GM21723 (cell line): ENCODE results near the gene PKD1.

ENCODE experiments used
- ATAC-seq: cut with Tn5 transposase; IDR thresholded peaks from one replicate; pipeline ENCODE4 v1.9.1; 2021; ENCODE audit warnings: mild to moderate bottlenecking, moderate library complexity; ENCODE audit not compliant: unreplicated experiment

Gene PKD1

DNA sequence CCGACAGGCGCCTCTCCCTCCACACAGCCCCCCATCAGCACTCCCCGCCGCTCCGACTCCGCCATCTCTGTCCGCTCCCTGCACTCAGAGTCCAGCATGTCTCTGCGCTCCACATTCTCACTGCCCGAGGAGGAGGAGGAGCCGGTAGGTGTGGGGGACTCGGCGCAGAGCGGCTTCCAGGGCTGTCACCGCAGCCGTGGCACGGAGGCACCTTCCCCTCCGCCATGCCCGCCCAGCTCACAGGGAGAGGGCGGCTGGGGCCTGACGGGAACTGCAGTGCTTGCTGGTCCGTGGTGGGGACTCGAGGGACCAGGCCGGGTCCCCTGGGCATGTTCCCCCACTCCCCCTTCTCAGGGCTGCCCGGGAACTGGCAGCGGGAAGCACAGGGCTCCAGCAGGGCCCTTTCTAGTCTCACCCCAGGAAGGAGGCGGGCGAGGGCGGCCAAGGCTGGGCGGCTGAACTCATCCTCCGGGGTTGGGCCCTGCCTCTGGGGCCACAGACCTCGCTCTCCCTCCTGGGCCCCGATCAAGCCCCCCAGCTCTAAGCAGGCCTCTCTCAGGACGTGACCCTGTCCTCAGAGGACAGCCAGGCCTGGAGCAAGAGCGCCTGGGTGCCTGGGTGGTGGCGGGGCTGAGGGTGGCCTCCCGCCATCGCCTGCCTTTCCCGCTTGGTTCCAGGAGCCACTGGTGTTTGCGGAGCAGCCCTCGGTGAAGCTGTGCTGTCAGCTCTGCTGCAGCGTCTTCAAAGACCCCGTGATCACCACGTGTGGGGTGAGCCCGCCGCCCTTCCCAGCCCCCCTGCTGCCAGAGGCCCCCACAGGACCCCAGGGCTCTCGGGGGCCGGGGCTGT is 35.1 kb upstream of the PKD1 start:
- ATAC-seq: no peak

GRCh38 chr16:2170080-2170479 is 34.4 kb upstream of the PKD1 start:
- no peak for ATAC-seq

GRCh38 chr16:2167068-2167638 is 31.5 kb upstream of the PKD1 start:
- ATAC-seq: no peak

- ATAC-seq: no peak
Measured at GRCh38 chr16:2166263-2167067, 30.8 kb upstream of the PKD1 start.

GRCh38 chr16:2165861-2166260 is 30.2 kb upstream of the PKD1 start:
- ATAC-seq: no peak

DNA sequence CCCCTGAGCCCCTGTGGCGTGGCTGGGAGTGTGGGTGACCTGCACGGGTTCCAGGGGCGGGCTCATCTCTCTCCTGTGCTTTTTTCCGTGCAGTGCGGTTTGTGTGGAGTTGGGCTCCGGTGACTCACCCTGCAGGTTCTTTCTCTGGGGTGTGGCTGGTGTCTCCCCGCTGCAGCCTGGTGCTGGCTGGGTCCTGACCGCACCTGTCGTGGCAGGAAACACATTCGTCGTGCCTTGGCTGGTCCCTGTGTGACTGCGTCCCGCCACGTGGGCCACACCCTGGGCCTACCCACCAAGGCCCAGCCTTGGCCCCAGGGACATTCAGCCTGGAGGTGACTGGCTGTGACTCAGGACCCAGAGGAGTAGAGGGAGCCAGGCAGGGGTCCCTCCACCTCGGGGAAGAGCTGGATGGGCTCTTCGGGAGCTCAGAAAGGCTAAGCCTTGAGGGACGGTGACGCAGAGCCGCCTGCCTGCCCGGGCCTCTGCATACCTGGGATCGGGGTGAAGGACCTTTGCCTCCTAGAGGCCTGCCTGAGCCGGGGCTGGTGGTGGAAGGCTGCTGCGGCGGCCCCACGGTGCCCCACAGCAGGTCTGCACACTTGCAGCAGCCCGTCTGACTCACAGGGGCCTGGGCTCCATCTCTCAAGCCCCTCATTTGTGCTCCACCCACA is 27.6 kb upstream of the PKD1 start:
- no peak for ATAC-seq

- ATAC-seq: no peak
Measured at GRCh38 chr16:2162676-2163118, 27.0 kb upstream of the PKD1 start.

- ATAC-seq: no peak
Measured at GRCh38 chr16:2161911-2162310, 26.2 kb upstream of the PKD1 start.

GRCh38 chr16:2160915-2161551 is 25.3 kb upstream of the PKD1 start:
- ATAC-seq: no peak

GRCh38 chr16:2159175-2159838 is 23.6 kb upstream of the PKD1 start:
- no peak for ATAC-seq

DNA sequence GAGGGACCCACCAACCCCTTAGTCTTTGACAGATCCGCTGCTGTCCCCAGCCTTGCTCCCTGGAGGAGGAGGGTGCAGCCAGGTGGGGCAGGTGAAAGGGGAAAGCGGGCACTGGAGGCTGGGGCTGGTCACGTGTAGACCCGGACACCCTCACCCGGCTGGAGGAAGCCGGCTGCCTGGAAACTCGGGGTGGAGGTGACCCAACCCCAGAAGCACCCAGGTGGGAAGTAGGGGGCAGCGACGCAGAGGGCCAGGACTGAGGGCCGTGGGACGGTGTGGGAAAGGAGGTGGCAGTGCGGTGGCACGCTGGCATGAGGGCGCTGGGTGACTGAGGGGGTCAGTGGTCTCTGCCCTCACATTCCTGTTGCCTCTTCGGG is 22.6 kb upstream of the PKD1 start:
- no peak for ATAC-seq

- no peak for ATAC-seq
Measured at GRCh38 chr16:2157480-2158261, 22.0 kb upstream of the PKD1 start.

- no peak for ATAC-seq
Measured at GRCh38 chr16:2156849-2157224, 21.1 kb upstream of the PKD1 start.

DNA sequence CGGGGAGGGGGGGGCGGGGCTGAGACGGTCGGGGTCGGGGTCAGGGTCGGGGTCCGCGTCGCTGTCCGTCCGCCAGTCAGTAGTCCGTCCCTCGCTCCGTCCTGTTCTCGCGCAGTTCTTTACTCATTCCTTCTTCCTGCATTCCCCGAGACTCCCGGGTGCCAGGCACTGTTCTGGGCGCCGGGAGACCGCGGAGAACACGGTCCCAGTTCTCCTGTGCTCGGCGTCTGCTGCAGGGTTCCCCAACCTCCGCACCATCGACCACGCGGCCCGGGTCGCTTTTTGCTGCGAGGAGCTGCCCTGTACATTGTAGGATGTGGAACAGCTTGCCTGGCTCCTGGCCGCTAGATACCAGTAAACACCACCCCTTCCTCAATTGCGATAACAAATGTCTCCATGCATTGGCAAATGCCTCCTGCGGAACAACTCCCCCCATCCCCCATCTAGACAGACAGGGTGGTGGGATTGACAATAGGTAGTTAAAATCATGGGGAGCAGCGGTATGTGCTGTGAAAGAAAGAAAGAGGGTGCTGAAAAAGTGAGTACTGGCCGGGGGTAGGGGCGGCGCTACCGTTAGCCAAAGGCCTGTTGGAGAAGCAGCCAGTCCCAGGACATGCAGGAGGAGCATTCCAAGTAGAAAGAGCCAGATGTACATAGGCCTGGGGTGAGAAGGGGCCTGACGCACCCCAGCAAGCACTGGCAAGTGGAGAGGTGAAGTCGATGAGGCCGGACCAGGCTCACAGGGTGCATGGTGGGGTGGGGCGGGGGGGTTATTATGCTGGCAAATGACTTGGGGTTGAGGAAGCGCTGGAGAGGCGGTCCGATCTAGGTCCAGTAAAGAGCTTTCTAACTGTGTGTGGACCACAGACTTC is 20.5 kb upstream of the PKD1 start:
- ATAC-seq: no peak

DNA sequence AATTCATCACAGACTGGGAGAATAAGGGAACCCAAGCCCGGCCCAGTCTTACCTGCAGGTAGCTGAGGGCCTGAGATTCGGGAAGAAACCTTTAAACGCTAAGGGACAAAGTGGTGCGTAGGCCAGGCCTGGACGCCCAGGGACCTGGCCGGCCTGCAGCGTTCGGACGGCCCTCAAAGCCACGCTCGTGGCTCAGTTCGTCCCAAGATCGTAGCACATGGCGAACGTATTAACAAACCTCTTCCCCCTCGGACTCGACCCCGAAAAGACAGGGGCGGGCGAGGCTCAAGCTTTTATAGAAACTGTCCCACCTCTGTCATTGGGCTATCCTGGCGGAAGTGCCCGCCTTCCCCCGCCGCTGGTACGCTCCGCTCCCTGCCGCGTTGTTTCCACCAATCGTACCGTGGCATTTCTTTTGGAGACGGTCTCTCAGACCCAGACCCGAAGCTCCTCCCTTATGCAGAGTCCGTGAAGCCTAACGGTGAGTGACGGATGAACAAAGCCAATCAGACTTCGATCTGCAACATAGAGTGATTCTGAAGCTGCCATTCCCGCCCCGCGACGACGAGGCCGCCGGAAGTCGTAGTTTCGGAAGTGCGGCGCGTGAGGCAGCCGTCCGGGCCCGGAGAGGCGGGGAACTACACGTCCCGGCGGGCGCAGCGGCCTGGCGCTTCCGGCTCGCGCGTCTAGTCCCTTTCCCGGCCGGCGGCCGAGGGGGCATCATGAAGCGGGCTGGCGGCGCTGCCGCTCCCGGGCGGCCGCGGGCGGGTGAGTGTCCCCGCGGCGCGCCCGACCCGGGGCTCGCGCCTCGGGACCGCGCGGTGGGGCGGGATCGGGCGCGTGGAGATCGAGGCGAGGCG is 19.6 kb upstream of the PKD1 start, which contains the start of gene TRAF7:
TRAF7 (plus strand) TSS at position 692 of the 860 bp plus-strand sequence. CDS start 8,139 bp downstream, outside the sequence.
- peak; percentile 75 for ATAC-seq

GRCh38 chr16:2154533-2155090 is 18.9 kb upstream of the PKD1 start:
- no peak for ATAC-seq
